CD4-positive, alpha-beta T cell (primary cell): ENCODE measurements around the gene JHY. TPM values are rescaled to one million over a fixed set of nuclear protein-coding genes. Genes with fewer than 3 reads are reported as not detected.

Experiments
- ATAC-seq: fragments of 200-7000 bp; cut with Tn5 transposase; one replicate; pipeline ENCODE4 v1.10.0; 2022; ENCODE audit warnings: mild to moderate bottlenecking; ENCODE audit not compliant: poor library complexity
- CTCF ChIA-PET: fragments of 350-600 bp; sonication (Branson Sonifier 250); formaldehyde crosslinking; loops from one replicate; lab custom pipeline; 2021; ENCODE audit warnings: antibody characterized with exemption, inconsistent platforms; lab: Charles Lee
- POLR2A ChIA-PET: fragments of 350-600 bp; sonication (Branson Sonifier 250); formaldehyde crosslinking; loops from one replicate; lab custom pipeline; 2021; ENCODE audit warnings: antibody characterized with exemption, inconsistent platforms; lab: Charles Lee
- DNase-seq, 14 experiments: peaks; one replicate each; pipeline ENCODE4 v3.0.0-alpha.2; 2013 to 2020; ENCODE audit warnings: mixed read lengths in 2 of 14
- H3K27ac ChIP-seq, 2 donors: one replicate each; pipeline versions ENCODE4 v1.5.1 to v1.7.0; 2013; ENCODE audit warnings: low read length in 2 of 2, low read depth in 1 of 2, mild to moderate bottlenecking in 1 of 2
- H3K27me3 ChIP-seq, 2 experiments: 1 replicate in 1 of 2; 2 replicates in 1 of 2; pipeline versions ENCODE4 v1.6.1 to v1.7.0; 2013; ENCODE audit warnings: low read length in 2 of 2, control low read depth in 1 of 2, mild to moderate bottlenecking in 1 of 2, moderate library complexity in 1 of 2; ENCODE audit not compliant: insufficient read depth in 2 of 2, control insufficient read depth in 1 of 2
- H3K36me3 ChIP-seq: one replicate; pipeline ENCODE4 v1.6.1; 2013; ENCODE audit warnings: low read length, control low read depth; ENCODE audit not compliant: insufficient read depth
- H3K4me1 ChIP-seq: one replicate; pipeline ENCODE4 v1.6.1; 2013; ENCODE audit warnings: low read length, control low read depth; ENCODE audit not compliant: insufficient read depth
- H3K4me3 ChIP-seq: one replicate; pipeline ENCODE4 v1.5.1; 2013; ENCODE audit warnings: mild to moderate bottlenecking, low read length, moderate library complexity
- H3K9me3 ChIP-seq, 2 experiments: 1 replicate in 1 of 2; 2 replicates in 1 of 2; pipeline versions ENCODE4 v1.6.1 to v1.7.0; 2013; ENCODE audit warnings: low read length in 2 of 2, mild to moderate bottlenecking in 2 of 2, control low read depth in 1 of 2, moderate library complexity in 1 of 2; ENCODE audit not compliant: control insufficient read depth in 1 of 2, insufficient read depth in 1 of 2
- H3K27ac Mint-ChIP-seq: one replicate; pipeline ENCODE4 v1.8.0; 2020; ENCODE audit warnings: mixed read lengths
- H3K27me3 Mint-ChIP-seq: one replicate; pipeline ENCODE4 v1.8.0; 2021; ENCODE audit warnings: mixed read lengths
- H3K36me3 Mint-ChIP-seq: one replicate; pipeline ENCODE4 v1.8.0; 2021; ENCODE audit warnings: low read depth, mixed read lengths
- H3K4me1 Mint-ChIP-seq: one replicate; pipeline ENCODE4 v1.8.0; 2021; ENCODE audit warnings: low read depth, mixed read lengths
- H3K4me3 Mint-ChIP-seq: one replicate; pipeline ENCODE4 v1.8.0; 2020; ENCODE audit warnings: mild to moderate bottlenecking, mixed read lengths
- H3K9me3 Mint-ChIP-seq: one replicate; pipeline ENCODE4 v1.8.0; 2020; ENCODE audit warnings: mixed read lengths
- CTCF ChIP-seq: fragments of 200-600 bp; IDR thresholded peaks from one replicate; pipeline ENCODE4 v1.8.0; 2022; ENCODE audit warnings: antibody characterized with exemption, mild to moderate bottlenecking
- intact Hi-C, 2 experiments: fragments of 100-400 bp; cut with DNase I in 1 of 2; cut with micrococcal nuclease in 1 of 2; formaldehyde crosslinking; loops; one replicate each; pipeline versions ENCODE4 v1.15.1 to v1.9.0; 2023 to 2025; cut with DNase I, micrococcal nuclease
- polyA plus RNA-seq, 2 donors: library from polyadenylated mRNA; unstranded; fragments of 120-200 nt; gene quantifications; one replicate each; pipeline ENCODE4 v1.2.1, GENCODE V29; 2013
- total RNA-seq, 174 experiments: library from RNA in 2 of 174; stranded (reverse) in 2 of 174; gene quantifications; one replicate each; pipeline ENCODE4 v1.2.3 and lab custom pipeline; 2021 to 2026

JHY gene
- total RNA-seq (1 to 10 TPM; 4.6 to 4.7 TPM), total RNA-seq (lab: John Stamatoyannopoulos, UW) (1.3 to 16.3 (median 5.6) reads per million in 172 experiments)
- 5.6 TPM for polyA plus RNA-seq (2013, experiment 1 of 2)
- polyA plus RNA-seq (2013, experiment 2 of 2): 4.3 TPM

DNA sequence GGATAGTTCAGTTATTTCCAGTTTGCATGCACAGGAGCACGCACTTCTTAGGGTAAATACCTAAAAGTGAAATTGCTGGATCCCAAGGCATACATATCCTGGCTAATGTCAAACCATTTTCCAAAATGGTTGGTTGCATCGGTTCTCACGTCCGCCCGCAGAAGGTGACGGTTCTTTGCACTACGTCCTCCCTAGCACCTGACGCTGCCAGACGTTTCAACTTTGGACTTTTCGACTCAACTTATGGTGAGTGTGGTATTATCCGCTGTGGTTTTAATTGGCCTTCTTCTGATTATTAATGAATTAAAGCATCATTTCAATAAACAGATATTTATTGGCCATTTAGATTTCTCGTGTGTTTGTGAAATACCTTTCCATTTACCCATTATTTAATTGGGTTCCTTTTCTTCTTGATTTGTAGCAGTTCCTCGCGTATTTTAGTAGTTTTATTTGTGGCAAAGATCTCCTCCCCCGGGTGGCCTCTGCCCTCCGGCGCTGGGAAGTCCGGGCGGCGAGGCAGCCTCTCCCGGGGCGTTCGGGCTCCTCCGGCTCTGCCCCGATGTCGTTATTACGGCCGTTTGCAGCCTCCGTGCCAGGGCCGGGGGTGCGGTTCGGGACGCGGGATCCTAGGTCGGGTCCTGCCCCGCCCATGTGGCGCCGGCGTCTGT lies at the start of gene JHY:
TSS of gene JHY (plus strand) at position 571 of the 668 bp plus-strand sequence. CDS start 3,091 bp downstream, outside the sequence.
- H3K4me1 Mint-ChIP-seq: peaks cover 36% of the 10 kb centered on the region
- intact Hi-C loops: loop anchor here (2.0 to 10.0 kb wide), 3 partner anchors 170 to 232 kb away; partner anchors contain the start of gene HSPA8 (in 1 of the 2)
- peak in 5 of 14 experiments; percentile 23 to 75 (median 41) for DNase-seq

GRCh38 chr11:122833846-122834464 lies 48.6 kb upstream of the JHY start:
- H3K4me3 Mint-ChIP-seq: no peak overlapping the region
- no peak overlapping the region for H3K4me3 ChIP-seq
- DNase-seq (no peak), ATAC-seq (no peak)
- peaks cover 4% of the 10 kb centered on the region for H3K4me1 ChIP-seq
- no peaks in the 10 kb centered on the region for H3K9me3 Mint-ChIP-seq
- intact Hi-C loops: no loop called here
- H3K9me3 ChIP-seq: no peaks in the 10 kb centered on the region
- no peaks in the 10 kb centered on the region for H3K27me3 ChIP-seq
- no peaks in the 10 kb centered on the region for H3K27me3 Mint-ChIP-seq
- peaks cover 19% of the 10 kb centered on the region for H3K4me1 Mint-ChIP-seq
- no peak for TF ChIP-seq CTCF
- ChIA-PET POLR2A (interaction anchor here (0.5 kb wide), 1 partner anchor 98 kb away, joined by 3 read pairs; no protein-coding TSS in a partner anchor), CTCF (interaction anchor here (1.5 kb wide), 1 partner anchor 16 kb away, joined by 3 read pairs; no protein-coding TSS in a partner anchor)
- H3K27ac ChIP-seq: no peak overlapping the region
- H3K36me3 ChIP-seq: no peaks in the 10 kb centered on the region
- H3K27ac Mint-ChIP-seq: no peak overlapping the region
- no peaks in the 10 kb centered on the region for H3K36me3 Mint-ChIP-seq

More for the DNA sequence above, at the start of gene JHY:
- ATAC-seq: no peak
- Mint-ChIP-seq H3K36me3 (peaks cover 6% of the 10 kb centered on the region), H3K27ac (peak within 1 kb of the TSS; percentile 75), H3K9me3 (no peaks in the 10 kb centered on the region), H3K27me3 (no peaks in the 10 kb centered on the region), H3K4me3 (peak within 1 kb of the TSS; percentile 89)
- no peaks in the 10 kb centered on the region for H3K27me3 ChIP-seq
- peak within 1 kb of the TSS; percentile 78 for H3K4me3 ChIP-seq
- CTCF ChIA-PET: no interaction called here
- no peaks in the 10 kb centered on the region for H3K36me3 ChIP-seq
- no peak for TF ChIP-seq CTCF
- H3K27ac ChIP-seq: peak within 1 kb of the TSS; percentile 42 to 83
- H3K4me1 ChIP-seq: peaks cover 15% of the 10 kb centered on the region
- POLR2A ChIA-PET: interaction anchor here (1.1 to 1.6 kb wide), 3 partner anchors 12 to 180 kb away, joined by 4 to 11 read pairs (median 5); partner anchors contain the start of gene HSPA8
- no peaks in the 10 kb centered on the region for H3K9me3 ChIP-seq

DNA sequence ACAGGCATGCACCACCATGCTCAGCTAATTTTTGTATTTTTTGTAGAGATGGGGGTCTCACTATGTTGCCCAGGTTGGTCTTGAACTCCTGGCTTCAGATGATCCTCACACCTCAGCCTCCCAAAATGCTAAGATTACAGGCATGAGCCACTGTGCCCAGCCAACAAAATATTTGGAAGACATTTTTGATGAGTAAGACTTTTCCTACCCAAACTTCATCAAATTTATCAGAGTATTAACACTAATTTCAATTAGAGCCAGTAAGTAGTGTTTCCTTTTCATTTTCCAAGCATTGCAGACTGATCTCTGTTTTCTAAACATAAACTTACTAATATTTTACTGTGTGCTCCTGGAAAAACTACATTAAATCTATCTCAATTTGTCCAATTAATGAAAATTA lies 45.6 kb upstream of the JHY start:
- H3K36me3 ChIP-seq: no peaks in the 10 kb centered on the region
- ATAC-seq: no peak
- peaks cover 23% of the 10 kb centered on the region for H3K4me1 Mint-ChIP-seq
- no peak overlapping the region for H3K4me3 Mint-ChIP-seq
- no peaks in the 10 kb centered on the region for H3K36me3 Mint-ChIP-seq
- H3K4me1 ChIP-seq: peaks cover 4% of the 10 kb centered on the region
- ChIA-PET CTCF (no interaction called here), POLR2A (no interaction called here)
- H3K4me3 ChIP-seq: no peak overlapping the region
- no peaks in the 10 kb centered on the region for H3K9me3 Mint-ChIP-seq
- no peak overlapping the region for H3K27ac Mint-ChIP-seq
- H3K27ac ChIP-seq: no peak overlapping the region
- no peak for TF ChIP-seq CTCF
- no peaks in the 10 kb centered on the region for H3K27me3 ChIP-seq
- H3K9me3 ChIP-seq: no peaks in the 10 kb centered on the region
- intact Hi-C loops: no loop called here
- H3K27me3 Mint-ChIP-seq: no peaks in the 10 kb centered on the region
- no peak for DNase-seq
